Panc1 (cell line): ENCODE measurements around the gene CD300LF. TPM values are rescaled to one million over a fixed set of nuclear protein-coding genes. Genes with fewer than 3 reads are reported as not detected.

Experiments
- ATAC-seq: fragments of 200-7000 bp; cut with Tn5 transposase; 2 replicates; pipeline ENCODE4 v1.9.1; 2020; ENCODE audit warnings: mild to moderate bottlenecking, moderate library complexity
- BruUV-seq: library from RNA; stranded (reverse); fragments of 400-500 nt; replicated peaks from 2 replicates; lab custom pipeline; 2021; lab: Mats Ljungman, UMichigan
- CTCF ChIA-PET: fragments of 300-600 bp; sonication (Branson Sonifier 250); formaldehyde crosslinking; loops from one replicate; lab custom pipeline; 2022; ENCODE audit warnings: antibody characterized with exemption; lab: Charles Lee
- POLR2A ChIA-PET: fragments of 300-600 bp; sonication (Branson Sonifier 250); formaldehyde crosslinking; loops from one replicate; lab custom pipeline; 2022; ENCODE audit warnings: antibody characterized with exemption; lab: Charles Lee
- DNase-seq: peaks from one replicate; pipeline ENCODE4 v3.0.0-alpha.2; 2010; ENCODE audit warnings: low read depth, low spot score
- H3K27ac ChIP-seq: 2 replicates; pipeline ENCODE4 v1.5.1; 2011; ENCODE audit warnings: mild to moderate bottlenecking, low read length, inconsistent platforms
- H3K27me3 ChIP-seq: fragments of 200-500 bp; sonication (Bioruptor generic); 2 replicates; pipeline ENCODE4 v1.6.0; 2014; ENCODE audit warnings: low read length, inconsistent platforms; ENCODE audit not compliant: control insufficient read depth, insufficient read depth
- H3K36me3 ChIP-seq: fragments of 200-500 bp; sonication (Bioruptor generic); 2 replicates; pipeline ENCODE4 v1.5.1; 2014; ENCODE audit warnings: inconsistent platforms, mild to moderate bottlenecking, low read length, moderate library complexity; ENCODE audit not compliant: control insufficient read depth, insufficient read depth
- H3K4me1 ChIP-seq: 2 replicates; pipeline ENCODE4 v1.5.1; 2011; ENCODE audit warnings: inconsistent platforms, mild to moderate bottlenecking, low read length, moderate library complexity; ENCODE audit not compliant: control insufficient read depth, insufficient read depth
- H3K4me3 ChIP-seq, 2 experiments: 2 replicates each; pipeline ENCODE4 v1.5.1; 2011 to 2012; ENCODE audit warnings: low read depth in 2 of 2, low read length in 2 of 2, mild to moderate bottlenecking in 2 of 2, inconsistent platforms in 1 of 2, moderate library complexity in 1 of 2
- H3K9me3 ChIP-seq: fragments of 200-500 bp; sonication (Bioruptor generic); 2 replicates; pipeline ENCODE4 v1.5.1; 2014; ENCODE audit warnings: low read depth, mild to moderate bottlenecking, inconsistent platforms, low read length, moderate library complexity; ENCODE audit not compliant: control insufficient read depth, insufficient read depth
- CTCF ChIP-seq: fragments of 450-650 bp; IDR thresholded peaks from 2 replicates; pipeline ENCODE4 v1.5.1; 2017; ENCODE audit warnings: mild to moderate bottlenecking
- POLR2AphosphoS5 ChIP-seq: IDR thresholded peaks from 2 replicates; pipeline ENCODE4 v1.6.1; 2012; ENCODE audit warnings: mild to moderate bottlenecking, low read depth, low read length, moderate library complexity
- SIN3A ChIP-seq: IDR thresholded peaks from 2 replicates; pipeline ENCODE4 v1.6.1; 2012; ENCODE audit warnings: low read depth, mild to moderate bottlenecking, low read length, moderate library complexity, borderline replicate concordance; ENCODE audit not compliant: insufficient read depth
- TCF7L2 ChIP-seq: IDR thresholded peaks from 2 replicates; pipeline ENCODE4 v1.6.1; 2011; ENCODE audit warnings: mild to moderate bottlenecking, low read depth, low read length, inconsistent platforms
- in situ Hi-C: cut with HindIII; loops from 2 replicates; pipeline ENCODE4 v1.10.0; 2016; ENCODE audit warnings: low sequenced_read_pairs, low pct_unique_long_range_greater_than_20kb
- intact Hi-C: fragments of 100-400 bp; cut with micrococcal nuclease; formaldehyde crosslinking; loops from one replicate; pipeline ENCODE4 v1.10.0; 2022; ENCODE audit not compliant: unreplicated experiment
- total RNA-seq: library from RNA; stranded (reverse); gene quantifications from one replicate; pipeline ENCODE4 v1.2.1, GENCODE V29; 2021; ENCODE audit not compliant: unreplicated experiment
- TF ChIP-seq, protein P1 (sequence below), 2 experiments: IDR thresholded peaks; 2 replicates each; pipeline ENCODE4 v1.6.1; 2011 to 2012; ENCODE audit warnings: low read depth in 2 of 2, control low read depth in 1 of 2, low read length in 1 of 2, mild to moderate bottlenecking in 1 of 2, moderate library complexity in 1 of 2; ENCODE audit not compliant: insufficient read depth in 1 of 2

CD300LF gene
- total RNA-seq, 1 experiment from 2014 or later: not detected

GRCh38 chr17:74749279-74750038 is 36.7 kb upstream of the CD300LF start:
- Histone ChIP-seq H3K4me1 (peaks cover 38% of the 10 kb centered on the region), H3K27ac (peak overlapping the region; percentile 87), H3K27me3 (no peaks in the 10 kb centered on the region), H3K4me3 (peak overlapping the region; percentile 76 to 95), H3K36me3 (peaks cover 2% of the 10 kb centered on the region; the same call in 1 of the 2 replicates), H3K9me3 (no peaks in the 10 kb centered on the region)
- ATAC-seq (peak; percentile 19), DNase-seq (no peak)
- no TSS peak for BruUV-seq
- intact Hi-C loops (no loop called here), in situ Hi-C loops (no loop called here)
- POLR2A ChIA-PET: interaction anchor here (0.6 to 1.1 kb wide), 2 partner anchors 11 to 18 kb away, joined by 3 to 4 read pairs; no protein-coding TSS in a partner anchor
- TF ChIP-seq TCF7L2 (no peak), POLR2AphosphoS5 (no peak), SIN3A (no peak), CTCF (no peak)
- TF ChIP-seq, protein P1, sequence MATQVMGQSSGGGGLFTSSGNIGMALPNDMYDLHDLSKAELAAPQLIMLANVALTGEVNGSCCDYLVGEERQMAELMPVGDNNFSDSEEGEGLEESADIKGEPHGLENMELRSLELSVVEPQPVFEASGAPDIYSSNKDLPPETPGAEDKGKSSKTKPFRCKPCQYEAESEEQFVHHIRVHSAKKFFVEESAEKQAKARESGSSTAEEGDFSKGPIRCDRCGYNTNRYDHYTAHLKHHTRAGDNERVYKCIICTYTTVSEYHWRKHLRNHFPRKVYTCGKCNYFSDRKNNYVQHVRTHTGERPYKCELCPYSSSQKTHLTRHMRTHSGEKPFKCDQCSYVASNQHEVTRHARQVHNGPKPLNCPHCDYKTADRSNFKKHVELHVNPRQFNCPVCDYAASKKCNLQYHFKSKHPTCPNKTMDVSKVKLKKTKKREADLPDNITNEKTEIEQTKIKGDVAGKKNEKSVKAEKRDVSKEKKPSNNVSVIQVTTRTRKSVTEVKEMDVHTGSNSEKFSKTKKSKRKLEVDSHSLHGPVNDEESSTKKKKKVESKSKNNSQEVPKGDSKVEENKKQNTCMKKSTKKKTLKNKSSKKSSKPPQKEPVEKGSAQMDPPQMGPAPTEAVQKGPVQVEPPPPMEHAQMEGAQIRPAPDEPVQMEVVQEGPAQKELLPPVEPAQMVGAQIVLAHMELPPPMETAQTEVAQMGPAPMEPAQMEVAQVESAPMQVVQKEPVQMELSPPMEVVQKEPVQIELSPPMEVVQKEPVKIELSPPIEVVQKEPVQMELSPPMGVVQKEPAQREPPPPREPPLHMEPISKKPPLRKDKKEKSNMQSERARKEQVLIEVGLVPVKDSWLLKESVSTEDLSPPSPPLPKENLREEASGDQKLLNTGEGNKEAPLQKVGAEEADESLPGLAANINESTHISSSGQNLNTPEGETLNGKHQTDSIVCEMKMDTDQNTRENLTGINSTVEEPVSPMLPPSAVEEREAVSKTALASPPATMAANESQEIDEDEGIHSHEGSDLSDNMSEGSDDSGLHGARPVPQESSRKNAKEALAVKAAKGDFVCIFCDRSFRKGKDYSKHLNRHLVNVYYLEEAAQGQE (IDR thresholded peaks at IDR 0.05; ENCODE audit: insufficient read depth in 1 of 2, low read depth in 2 of 2, low read length in 1 of 2): no peak
- CTCF ChIA-PET: interaction anchor here (0.6 to 2.3 kb wide), 5 partner anchors 9 to 92 kb away, joined by 5 to 12 read pairs (median 6); no protein-coding TSS in a partner anchor

- Histone ChIP-seq H3K36me3 (peaks cover 2% of the 10 kb centered on the region; the same call in 1 of the 2 replicates), H3K27me3 (no peaks in the 10 kb centered on the region), H3K4me1 (peaks cover 38% of the 10 kb centered on the region), H3K4me3 (peak within 1 kb of the TSS; percentile 76 to 95), H3K9me3 (no peaks in the 10 kb centered on the region), H3K27ac (peak within 1 kb of the TSS; percentile 87)
- ChIA-PET CTCF (interaction anchor here (1.8 to 2.3 kb wide), 3 partner anchors 21 to 91 kb away, joined by 6 to 12 read pairs (median 8); no protein-coding TSS in a partner anchor), POLR2A (no interaction called here)
- DNase-seq: no peak
- TF ChIP-seq TCF7L2: no peak
- no peak for TF ChIP-seq CTCF
- TF ChIP-seq SIN3A: 0 out of 2 replicates have a peak, but pooled peaks have one; percentile 90
- TF ChIP-seq, protein P1 (IDR thresholded peaks at IDR 0.05; ENCODE audit: insufficient read depth in 1 of 2, low read depth in 2 of 2, low read length in 1 of 2): 0 out of 4 replicates have a peak, but pooled peaks of 1 of the 2 experiments have one; percentile 55
- peak; percentile 98 for TF ChIP-seq POLR2AphosphoS5
- in situ Hi-C loops (no loop called here), intact Hi-C loops (no loop called here)
- peak; percentile 95 for ATAC-seq
- TSS peak; percentile 87 for BruUV-seq
Measured at GRCh38 chr17:74748529-74749278, 36.0 kb upstream of the CD300LF start, which contains the start of gene NHERF1. NHERF1 (plus strand) TSS chr17:74748628; CDS start chr17:74748847, 219 bp downstream.
